HEK293 (cell line): ENCODE measurements around the gene KLK2.

Experiments
- CTCF ChIA-PET: fragments of 350-600 bp; formaldehyde crosslinking; extraction: SDS; loops from one replicate; lab custom pipeline; 2021; ENCODE audit warnings: antibody characterized with exemption; lab: Yijun Ruan, JAX
- POLR2A ChIA-PET: fragments of 300-600 bp; formaldehyde crosslinking; extraction: SDS; loops from one replicate; lab custom pipeline; 2020; ENCODE audit warnings: antibody characterized with exemption, inconsistent platforms; lab: Yijun Ruan, JAX
- H3K27ac ChIP-seq: fragments of 200-500 bp; sonication (Bioruptor generic); 2 replicates; pipeline ENCODE4 v1.5.1; 2014; ENCODE audit warnings: low read depth, low read length, control low read depth, inconsistent platforms; ENCODE audit errors: extremely low read depth
- H3K36me3 ChIP-seq, 2 experiments: fragments of 200-500 bp in 1 of 2; sonication (Bioruptor generic) in 1 of 2; 1 replicate in 1 of 2; 2 replicates in 1 of 2; pipeline ENCODE4 v1.5.1; 2014 to 2017; ENCODE audit warnings: inconsistent platforms in 2 of 2, low read length in 2 of 2; ENCODE audit not compliant: control insufficient read depth in 2 of 2, insufficient read depth in 1 of 2
- H3K4me1 ChIP-seq: fragments of 200-500 bp; sonication (Bioruptor generic); 2 replicates; pipeline ENCODE4 v1.5.1; 2014; ENCODE audit warnings: mild to moderate bottlenecking, low read length, inconsistent platforms; ENCODE audit not compliant: control insufficient read depth, insufficient read depth
- H3K4me3 ChIP-seq: 2 replicates; pipeline ENCODE4 v1.5.1; 2011; ENCODE audit warnings: low read depth, mild to moderate bottlenecking, control low read depth, low read length, moderate library complexity
- H3K9me3 ChIP-seq: fragments of 200-500 bp; sonication (Bioruptor generic); 2 replicates; pipeline ENCODE4 v1.5.1; 2014; ENCODE audit warnings: low read depth, low read length, inconsistent platforms; ENCODE audit not compliant: control insufficient read depth, insufficient read depth
- FEZF1 ChIP-seq: fragments of 450-650 bp; formaldehyde crosslinking; IDR thresholded peaks from 2 replicates; pipeline ENCODE4 v1.5.1; 2016; ENCODE audit warnings: missing biosample characterization, missing genetic modification characterization
- INSM2 ChIP-seq: fragments of 450-650 bp; formaldehyde crosslinking; IDR thresholded peaks from 2 replicates; pipeline ENCODE4 v1.5.1; 2016; ENCODE audit warnings: missing biosample characterization, missing genetic modification characterization
- SCRT1 ChIP-seq: fragments of 450-650 bp; formaldehyde crosslinking; IDR thresholded peaks from 2 replicates; pipeline ENCODE4 v1.5.1; 2016; ENCODE audit warnings: missing biosample characterization, missing genetic modification characterization, borderline replicate concordance
- SP3 ChIP-seq: fragments of 450-650 bp; formaldehyde crosslinking; IDR thresholded peaks from 2 replicates; pipeline ENCODE4 v1.5.1; 2016; ENCODE audit warnings: missing biosample characterization, missing genetic modification characterization
- ZBTB17 ChIP-seq: fragments of 450-650 bp; formaldehyde crosslinking; IDR thresholded peaks from 2 replicates; pipeline ENCODE4 v1.5.1; 2016; ENCODE audit warnings: missing biosample characterization, missing genetic modification characterization
- ZFHX2 ChIP-seq: fragments of 450-650 bp; formaldehyde crosslinking; conservative IDR thresholded peaks from 2 replicates; pipeline ENCODE4 v1.5.1; 2016; ENCODE audit warnings: missing biosample characterization, missing genetic modification characterization
- ZNF114 ChIP-seq: fragments of 450-650 bp; formaldehyde crosslinking; IDR thresholded peaks from 2 replicates; pipeline ENCODE4 v1.5.0; 2017; ENCODE audit warnings: missing biosample characterization, missing genetic modification characterization
- ZNF169 ChIP-seq: fragments of 450-650 bp; formaldehyde crosslinking; IDR thresholded peaks from 2 replicates; pipeline ENCODE4 v1.5.1; 2016; ENCODE audit warnings: missing biosample characterization, missing genetic modification characterization
- ZNF366 ChIP-seq: fragments of 450-650 bp; formaldehyde crosslinking; conservative IDR thresholded peaks from 2 replicates; pipeline ENCODE4 v1.5.1; 2016; ENCODE audit warnings: missing biosample characterization, missing genetic modification characterization
- ZNF510 ChIP-seq: fragments of 450-650 bp; formaldehyde crosslinking; IDR thresholded peaks from 2 replicates; pipeline ENCODE4 v1.5.1; 2018; ENCODE audit warnings: mild to moderate bottlenecking, missing genetic modification characterization, missing biosample characterization; ENCODE audit not compliant: insufficient replicate concordance
- ZNF521 ChIP-seq: fragments of 450-650 bp; formaldehyde crosslinking; IDR thresholded peaks from 2 replicates; pipeline ENCODE4 v1.5.1; 2017; ENCODE audit warnings: missing biosample characterization, mild to moderate bottlenecking, missing genetic modification characterization
- ZNF544 ChIP-seq: fragments of 450-650 bp; formaldehyde crosslinking; IDR thresholded peaks from 2 replicates; pipeline ENCODE4 v1.5.0; 2017; ENCODE audit warnings: missing biosample characterization, missing genetic modification characterization
- ZNF560 ChIP-seq: fragments of 450-650 bp; formaldehyde crosslinking; IDR thresholded peaks from 2 replicates; pipeline ENCODE4 v1.5.1; 2017; ENCODE audit warnings: missing biosample characterization, missing genetic modification characterization, borderline replicate concordance
- ZNF600 ChIP-seq: fragments of 450-650 bp; formaldehyde crosslinking; IDR thresholded peaks from 2 replicates; pipeline ENCODE4 v1.5.1; 2016; ENCODE audit warnings: missing biosample characterization, missing genetic modification characterization
- ZNF623 ChIP-seq: fragments of 450-650 bp; formaldehyde crosslinking; IDR thresholded peaks from 2 replicates; pipeline ENCODE4 v1.5.1; 2016; ENCODE audit warnings: missing biosample characterization, missing genetic modification characterization
- ZNF624 ChIP-seq: fragments of 450-650 bp; formaldehyde crosslinking; IDR thresholded peaks from 2 replicates; pipeline ENCODE4 v1.5.1; 2017; ENCODE audit warnings: missing biosample characterization, missing genetic modification characterization
- ZNF701 ChIP-seq: fragments of 450-650 bp; formaldehyde crosslinking; IDR thresholded peaks from 2 replicates; pipeline ENCODE4 v1.5.1; 2016; ENCODE audit warnings: missing biosample characterization, missing genetic modification characterization
- ZNF768 ChIP-seq: fragments of 450-650 bp; formaldehyde crosslinking; IDR thresholded peaks from 2 replicates; pipeline ENCODE4 v1.5.1; 2018; ENCODE audit warnings: missing biosample characterization, mild to moderate bottlenecking, missing genetic modification characterization
- TF ChIP-seq, protein P1 (sequence below): sonication (generic); formaldehyde crosslinking; IDR thresholded peaks from 2 replicates; pipeline ENCODE4 v1.8.1; 2022; ENCODE audit warnings: mild to moderate bottlenecking, moderate library complexity, missing genetic modification reagents

The KLK2 gene

GRCh38 chr19:50829801-50830200 lies 43.4 kb upstream of the KLK2 start:
- Histone ChIP-seq H3K4me3 (no peak overlapping the region), H3K9me3 (no peaks in the 10 kb centered on the region), H3K36me3 (no peaks in the 10 kb centered on the region), H3K27ac (no peak overlapping the region), H3K4me1 (no peaks in the 10 kb centered on the region)
- POLR2A ChIA-PET = interaction anchor here (1.2 kb wide), 1 partner anchor 25 kb away, joined by 4 read pairs; no protein-coding TSS in a partner anchor
- CTCF ChIA-PET = interaction anchor here (0.9 kb wide), 1 partner anchor 10 kb away, joined by 3 read pairs; no protein-coding TSS in a partner anchor
- 0 out of 2 replicates have a peak, but pooled peaks have one; percentile 30 for TF ChIP-seq ZBTB17 (tag by site-specific recombination)
- TF ChIP-seq, protein P1, sequence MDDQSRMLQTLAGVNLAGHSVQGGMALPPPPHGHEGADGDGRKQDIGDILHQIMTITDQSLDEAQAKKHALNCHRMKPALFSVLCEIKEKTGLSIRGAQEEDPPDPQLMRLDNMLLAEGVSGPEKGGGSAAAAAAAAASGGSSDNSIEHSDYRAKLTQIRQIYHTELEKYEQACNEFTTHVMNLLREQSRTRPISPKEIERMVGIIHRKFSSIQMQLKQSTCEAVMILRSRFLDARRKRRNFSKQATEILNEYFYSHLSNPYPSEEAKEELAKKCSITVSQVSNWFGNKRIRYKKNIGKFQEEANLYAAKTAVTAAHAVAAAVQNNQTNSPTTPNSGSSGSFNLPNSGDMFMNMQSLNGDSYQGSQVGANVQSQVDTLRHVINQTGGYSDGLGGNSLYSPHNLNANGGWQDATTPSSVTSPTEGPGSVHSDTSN = no peak

- POLR2A ChIA-PET = interaction anchor here (1.2 kb wide), 1 partner anchor 26 kb away, joined by 4 read pairs; no protein-coding TSS in a partner anchor
- CTCF ChIA-PET = interaction anchor here (0.9 to 1.1 kb wide), 2 partner anchors 10 to 75 kb away, joined by 3 read pairs; no protein-coding TSS in a partner anchor
Observed at GRCh38 chr19:50830266-50831025, 42.8 kb upstream of the KLK2 start.

GRCh38 chr19:50831026-50831396 lies 42.2 kb upstream of the KLK2 start:
- H3K36me3 ChIP-seq = no peaks in the 10 kb centered on the region
- no peaks in the 10 kb centered on the region; the same call in 1 of the 2 replicates for H3K4me1 ChIP-seq
- ChIA-PET POLR2A (interaction anchor here (1.2 kb wide), 1 partner anchor 26 kb away, joined by 4 read pairs; no protein-coding TSS in a partner anchor), CTCF (interaction anchor here (1.1 kb wide), 1 partner anchor 75 kb away, joined by 3 read pairs; no protein-coding TSS in a partner anchor)
- no peak for TF ChIP-seq ZNF169 (tag by site-specific recombination)
- peak; percentile 64 for TF ChIP-seq ZNF623 (tag by site-specific recombination)
- no peak for TF ChIP-seq ZNF624 (tag by site-specific recombination)
- no peak for TF ChIP-seq ZNF114 (tag by site-specific recombination)
- no peak for TF ChIP-seq FEZF1 (tag by site-specific recombination)
- peak; percentile 61; the same call in 1 of the 2 replicates for TF ChIP-seq ZNF768
- H3K4me3 ChIP-seq = no peak overlapping the region
- H3K27ac ChIP-seq = no peak overlapping the region
- H3K9me3 ChIP-seq = no peaks in the 10 kb centered on the region

More at GRCh38 chr19:50830266-50831025, 42.8 kb upstream of the KLK2 start:
- Histone ChIP-seq H3K36me3 (no peaks in the 10 kb centered on the region), H3K9me3 (no peaks in the 10 kb centered on the region), H3K4me1 (no peaks in the 10 kb centered on the region; the same call in 1 of the 2 replicates), H3K27ac (no peak overlapping the region), H3K4me3 (no peak overlapping the region)
- TF ChIP-seq ZNF521 (no peak), ZFHX2 (peak; percentile 36; the same call in 1 of the 2 replicates), ZBTB17 (tag by site-specific recombination) (0 out of 2 replicates have a peak, but pooled peaks have one; percentile 2)

- ChIA-PET CTCF (no interaction called here), POLR2A (interaction anchor here (3.0 kb wide), 1 partner anchor 28 kb away, joined by 10 read pairs; no protein-coding TSS in a partner anchor)
- no peak overlapping the region for H3K4me3 ChIP-seq
- no peak for TF ChIP-seq INSM2
- TF ChIP-seq SCRT1 (tag by site-specific recombination) = no peak
- no peak for TF ChIP-seq SP3
- TF ChIP-seq ZNF544 (tag by site-specific recombination) = no peak
- TF ChIP-seq ZNF701 (tag by site-specific recombination) = no peak
- no peak for TF ChIP-seq ZNF366
- no peak for TF ChIP-seq ZNF600 (tag by site-specific recombination)
- no peak for TF ChIP-seq ZNF510
- TF ChIP-seq ZNF560 (tag by site-specific recombination) = no peak
- no peaks in the 10 kb centered on the region for H3K9me3 ChIP-seq
- no peak overlapping the region for H3K27ac ChIP-seq
- no peaks in the 10 kb centered on the region for H3K36me3 ChIP-seq
- H3K4me1 ChIP-seq = no peaks in the 10 kb centered on the region; the same call in 1 of the 2 replicates
Observed at GRCh38 chr19:50832666-50833065, 40.6 kb upstream of the KLK2 start.
